Vein endothelial cell (primary cell): ENCODE results near the gene PDE6C. TPM values are rescaled to one million over a fixed set of nuclear protein-coding genes. Genes with fewer than 3 reads are reported as not detected.

Experiments used
- total RNA-seq: library from RNA; depleted of rRNA; stranded (reverse); fragments of >200 nt; gene quantifications from 2 replicates; pipeline ENCODE4 v1.2.3, GENCODE V29; 2012

The PDE6C gene
- not detected in 2 replicates for total RNA-seq

DNA sequence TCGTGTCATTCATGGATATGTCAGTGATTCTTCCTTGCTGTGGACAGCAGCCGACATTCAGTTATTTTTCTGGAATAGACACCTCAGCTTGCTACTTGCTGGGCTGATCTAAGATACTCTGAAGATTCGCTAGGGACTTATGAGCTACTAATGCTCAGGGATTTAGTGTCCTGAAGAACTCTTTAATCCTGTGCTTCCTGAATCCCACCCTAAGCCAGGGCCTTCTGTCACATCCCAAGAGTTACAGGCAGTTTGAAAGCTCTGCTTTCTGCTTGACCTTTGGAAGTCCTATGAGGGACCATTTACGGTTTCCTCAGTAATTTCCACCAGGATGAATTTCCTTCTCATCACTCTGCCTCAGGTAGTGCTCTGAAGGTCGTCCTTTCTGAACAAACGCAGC, at the start of gene PDE6C:
PDE6C (plus strand) TSS at position 227 of the 400 bp plus-strand sequence. CDS start 189 bp downstream, outside the sequence.

DNA sequence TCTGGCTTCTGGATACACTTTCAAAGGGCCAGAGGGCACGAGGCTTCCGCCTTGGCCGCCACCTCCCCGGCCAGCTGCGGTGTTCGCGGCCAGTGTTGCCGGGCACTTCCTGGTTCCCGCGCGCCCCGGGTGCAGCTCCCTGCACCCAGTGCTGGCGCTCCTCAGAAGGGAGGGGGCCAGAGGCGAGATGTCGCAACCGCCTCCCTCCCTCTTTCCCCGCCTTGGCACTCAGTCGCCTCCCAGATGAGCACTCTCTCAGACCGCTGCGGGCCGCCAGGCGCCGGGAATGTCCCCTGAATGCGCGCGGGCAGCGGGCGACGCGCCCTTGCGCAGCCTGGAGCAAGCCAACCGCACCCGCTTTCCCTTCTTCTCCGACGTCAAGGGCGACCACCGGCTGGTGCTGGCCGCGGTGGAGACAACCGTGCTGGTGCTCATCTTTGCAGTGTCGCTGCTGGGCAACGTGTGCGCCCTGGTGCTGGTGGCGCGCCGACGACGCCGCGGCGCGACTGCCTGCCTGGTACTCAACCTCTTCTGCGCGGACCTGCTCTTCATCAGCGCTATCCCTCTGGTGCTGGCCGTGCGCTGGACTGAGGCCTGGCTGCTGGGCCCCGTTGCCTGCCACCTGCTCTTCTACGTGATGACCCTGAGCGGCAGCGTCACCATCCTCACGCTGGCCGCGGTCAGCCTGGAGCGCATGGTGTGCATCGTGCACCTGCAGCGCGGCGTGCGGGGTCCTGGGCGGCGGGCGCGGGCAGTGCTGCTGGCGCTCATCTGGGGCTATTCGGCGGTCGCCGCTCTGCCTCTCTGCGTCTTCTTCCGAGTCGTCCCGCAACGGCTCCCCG, 45.7 kb upstream of the PDE6C start, which contains the start of gene FFAR4:
FFAR4 (plus strand) TSS at position 231 of the 842 bp plus-strand sequence; CDS start at position 287, 56 bp downstream.

DNA sequence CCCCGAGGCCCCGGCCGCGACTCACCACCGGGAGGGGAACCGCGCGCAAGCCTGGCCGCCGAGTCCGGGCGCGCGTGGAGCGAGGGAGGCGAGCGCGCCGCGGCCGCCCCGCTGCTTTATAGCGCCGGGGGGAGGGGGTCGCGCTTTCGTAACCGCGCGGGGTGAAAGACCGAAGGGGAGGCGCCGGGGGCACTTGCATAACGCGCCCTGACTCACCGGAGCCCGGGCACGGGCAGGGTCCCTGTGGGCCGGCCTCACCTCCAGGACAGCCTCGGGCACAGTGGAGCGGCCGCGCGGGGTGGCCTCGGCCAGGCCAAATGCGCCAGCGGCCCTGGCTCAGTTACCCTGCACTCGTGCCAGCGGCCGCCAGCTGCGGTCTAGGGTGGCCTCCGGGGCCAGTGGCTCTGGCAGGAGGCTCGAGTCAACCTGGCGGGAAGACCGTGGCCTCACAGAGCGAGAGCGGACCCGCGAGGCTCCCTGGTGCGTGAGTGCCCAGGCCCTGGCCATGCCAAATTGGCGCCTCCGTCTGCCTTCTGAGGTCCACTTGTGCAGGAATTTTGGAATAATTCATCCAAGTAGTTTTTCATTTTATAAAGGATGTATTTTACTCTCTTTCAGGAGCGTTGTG, 11.1 kb upstream of the PDE6C start, which contains the start of gene RBP4:
RBP4 (minus strand) TSS at position 90 of the 628 bp plus-strand sequence. CDS start 207 bp downstream, outside the sequence.

DNA sequence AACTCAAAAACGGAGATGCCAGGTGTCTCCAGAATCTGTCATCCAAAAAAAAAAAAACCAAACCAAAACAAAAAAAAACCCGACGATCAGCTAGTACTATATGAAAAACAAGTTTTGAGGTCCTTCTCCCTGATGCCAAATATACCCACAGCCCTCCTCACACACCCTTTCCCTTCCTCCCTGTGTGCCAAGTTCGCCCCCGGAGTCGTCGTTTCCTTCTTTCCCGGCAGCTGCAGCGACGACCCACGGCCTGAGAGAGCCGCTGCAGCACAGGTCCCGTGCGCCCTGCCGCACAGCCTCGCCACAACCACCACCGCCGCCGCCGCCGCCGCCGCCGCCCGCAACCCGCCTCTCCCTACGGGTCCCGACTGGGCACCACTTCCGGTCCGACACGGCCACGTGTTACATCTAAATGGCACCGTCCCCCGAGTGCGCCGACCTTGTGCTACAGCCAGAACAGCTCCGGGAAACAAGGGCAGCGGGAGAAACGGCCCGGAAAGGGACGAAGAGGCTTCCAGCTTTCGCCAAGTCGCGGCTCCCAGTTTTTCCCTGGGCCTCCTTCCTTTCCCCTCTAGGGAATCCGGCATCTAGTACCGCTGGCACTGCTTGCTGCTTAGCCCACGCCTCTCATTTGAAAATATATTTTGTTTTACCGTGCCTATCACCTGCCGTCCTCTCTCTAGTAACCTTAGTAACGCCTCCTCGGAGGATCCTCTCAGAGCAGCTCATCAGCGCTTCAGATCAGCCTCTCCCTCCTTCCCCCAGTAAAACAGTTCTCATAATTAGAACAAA, 90.1 kb downstream of the PDE6C start, which contains the start of gene FRA10AC1:
FRA10AC1 (minus strand) TSS at position 383 of the 792 bp plus-strand sequence. CDS start 2,486 bp downstream, outside the sequence.

Other genes with a start within 250 kb of the PDE6C start
- gene MYOF, start 130.2 kb upstream of the PDE6C start, total RNA-seq = 287 and 383 TPM in 2 replicates
- 18.9 and 39.1 TPM in 2 replicates for gene CEP55, start 115.9 kb upstream of the PDE6C start, total RNA-seq
- gene FFAR4, start 45.9 kb upstream of the PDE6C start, total RNA-seq = not detected in 2 replicates
- gene RBP4, start 11.3 kb upstream of the PDE6C start, total RNA-seq = not detected in 2 replicates
- 8.2 and 9.4 TPM in 2 replicates for gene FRA10AC1, start 90.1 kb downstream of the PDE6C start, total RNA-seq
- gene LGI1, start 145.4 kb downstream of the PDE6C start, total RNA-seq = not detected in 2 replicates